IPS-20b (cell line): ENCODE measurements around the gene ADGRB3.

Experiments
- H3K27ac ChIP-seq: one replicate; pipeline ENCODE4 v1.5.1; 2013; ENCODE audit warnings: low read length
- H3K27me3 ChIP-seq: 2 replicates; pipeline ENCODE4 v1.6.1; 2013; ENCODE audit warnings: mild to moderate bottlenecking, low read length, inconsistent platforms; ENCODE audit not compliant: insufficient read depth
- H3K36me3 ChIP-seq: 2 replicates; pipeline ENCODE4 v1.6.1; 2013; ENCODE audit warnings: low read depth, mild to moderate bottlenecking, inconsistent platforms, low read length, moderate library complexity; ENCODE audit not compliant: insufficient read depth
- H3K4me1 ChIP-seq: 2 replicates; pipeline ENCODE4 v1.6.1; 2013; ENCODE audit warnings: mild to moderate bottlenecking, control low read depth, inconsistent platforms, low read length, moderate library complexity; ENCODE audit not compliant: insufficient read depth
- H3K4me3 ChIP-seq: 2 replicates; pipeline ENCODE4 v1.5.1; 2013; ENCODE audit warnings: mild to moderate bottlenecking, low read length, inconsistent platforms
- H3K9ac ChIP-seq: 2 replicates; pipeline ENCODE4 v1.6.1; 2013; ENCODE audit warnings: low read depth, mild to moderate bottlenecking, inconsistent platforms, low read length, moderate library complexity
- H3K9me3 ChIP-seq: 2 replicates; pipeline ENCODE4 v1.6.1; 2013; ENCODE audit warnings: mild to moderate bottlenecking, low read depth, low read length, inconsistent platforms; ENCODE audit not compliant: insufficient read depth

The ADGRB3 gene

DNA sequence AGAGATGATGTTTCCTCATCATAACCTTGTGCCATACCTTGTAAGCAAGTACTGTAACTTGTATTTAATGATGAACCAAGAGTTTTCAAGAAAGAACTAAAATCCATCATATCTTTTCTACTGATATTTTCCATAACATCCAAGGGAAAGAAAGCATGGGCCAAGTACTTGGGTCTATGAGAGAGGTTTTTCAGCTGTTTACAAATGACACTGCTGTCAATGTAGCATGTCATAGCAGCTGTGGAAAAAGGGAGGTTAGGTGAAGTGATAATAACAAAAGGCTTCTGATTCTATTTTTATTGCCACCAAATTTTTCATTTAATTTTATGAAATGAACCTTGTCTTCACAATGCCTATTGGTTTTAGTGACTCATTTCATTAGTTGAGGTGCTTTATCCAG lies 679.4 kb downstream of the ADGRB3 start:
- no peaks in the 10 kb centered on the region for H3K36me3 ChIP-seq

DNA sequence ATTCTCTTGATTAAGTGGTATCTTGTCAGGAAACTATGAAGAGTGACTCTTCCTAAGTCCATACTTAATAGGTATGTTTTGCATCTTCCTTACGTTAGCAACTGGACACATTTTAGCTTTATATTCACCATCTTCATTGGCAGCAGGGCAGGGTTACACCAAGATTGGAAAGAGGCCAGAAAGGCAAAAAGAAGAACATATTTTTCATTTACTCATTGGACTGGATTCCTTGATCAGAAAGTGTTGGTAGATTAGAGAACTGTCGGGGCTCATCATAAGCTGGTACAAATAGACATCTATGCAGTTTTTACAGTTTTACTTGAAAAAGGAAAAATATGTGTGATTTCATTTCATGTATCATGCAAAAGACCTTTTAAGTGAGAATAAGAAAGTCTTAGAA lies 696.8 kb downstream of the ADGRB3 start:
- Histone ChIP-seq H3K27me3 (no peaks in the 10 kb centered on the region), H3K9me3 (no peaks in the 10 kb centered on the region), H3K27ac (no peak overlapping the region), H3K9ac (no peak overlapping the region), H3K36me3 (no peaks in the 10 kb centered on the region), H3K4me1 (no peaks in the 10 kb centered on the region), H3K4me3 (no peak overlapping the region)

More for the DNA sequence above, 679.4 kb downstream of the ADGRB3 start:
- H3K9me3 ChIP-seq: no peaks in the 10 kb centered on the region
- no peaks in the 10 kb centered on the region for H3K4me1 ChIP-seq
- no peak overlapping the region for H3K27ac ChIP-seq
- no peaks in the 10 kb centered on the region for H3K27me3 ChIP-seq
- no peak overlapping the region for H3K9ac ChIP-seq
- no peak overlapping the region for H3K4me3 ChIP-seq

DNA sequence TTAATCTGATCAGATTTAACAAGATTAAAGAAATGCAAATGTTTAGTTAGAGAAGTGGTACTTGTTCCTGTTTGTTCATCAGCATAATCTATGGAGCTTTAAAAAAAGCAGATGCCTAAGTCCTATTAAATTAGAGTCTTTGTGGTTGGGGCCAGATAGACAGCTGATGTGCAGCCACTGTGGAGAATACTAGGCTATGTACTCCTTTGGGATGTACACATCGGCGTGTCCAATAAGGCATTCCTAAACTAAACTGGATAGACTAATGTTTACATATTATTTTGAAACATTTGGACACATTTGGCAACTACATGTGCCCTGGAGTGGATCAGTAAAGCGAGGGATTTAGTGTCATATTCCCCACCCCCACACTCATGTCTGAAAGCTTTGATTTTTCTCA lies 702.2 kb downstream of the ADGRB3 start:
- Histone ChIP-seq H3K27me3 (no peaks in the 10 kb centered on the region), H3K9me3 (no peaks in the 10 kb centered on the region), H3K36me3 (no peaks in the 10 kb centered on the region), H3K4me3 (no peak overlapping the region), H3K27ac (no peak overlapping the region), H3K4me1 (no peaks in the 10 kb centered on the region), H3K9ac (no peak overlapping the region)

DNA sequence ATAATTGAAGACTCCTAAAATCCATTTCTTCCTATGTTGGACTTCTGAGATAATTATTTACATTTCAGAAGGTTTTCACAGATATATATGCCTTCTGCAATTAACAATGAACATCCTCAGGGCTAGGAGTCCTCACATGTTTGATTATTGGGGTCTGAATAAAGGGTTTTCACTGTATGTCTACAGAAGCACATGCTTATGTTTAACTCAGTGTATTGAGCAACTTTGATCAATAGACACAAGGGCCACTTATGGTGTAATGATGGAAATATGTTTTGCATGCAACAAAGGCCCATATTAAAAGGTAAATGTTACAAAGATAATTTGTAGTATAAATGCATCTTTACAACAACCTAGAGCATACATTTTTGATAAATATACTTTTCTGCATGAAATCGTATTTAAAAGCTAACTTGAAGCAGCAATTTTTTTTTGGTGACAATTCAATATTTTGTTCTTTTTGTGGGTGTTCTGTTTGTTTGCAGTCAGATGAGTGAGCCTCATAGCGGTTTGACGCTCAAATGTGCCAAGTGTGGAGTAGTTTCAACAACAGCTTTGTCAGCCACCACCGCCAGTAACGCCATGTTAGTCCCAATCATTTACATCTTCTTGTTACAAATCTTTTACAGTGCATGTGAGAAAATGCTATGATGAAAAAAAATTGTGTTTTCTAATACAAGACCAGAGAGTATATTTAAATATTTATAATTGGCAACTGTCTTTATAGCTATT lies 703.5 kb downstream of the ADGRB3 start:
- Histone ChIP-seq H3K9me3 (no peaks in the 10 kb centered on the region), H3K36me3 (no peaks in the 10 kb centered on the region), H3K4me1 (no peaks in the 10 kb centered on the region), H3K9ac (no peak overlapping the region), H3K27ac (no peak overlapping the region), H3K4me3 (no peak overlapping the region), H3K27me3 (no peaks in the 10 kb centered on the region)

DNA sequence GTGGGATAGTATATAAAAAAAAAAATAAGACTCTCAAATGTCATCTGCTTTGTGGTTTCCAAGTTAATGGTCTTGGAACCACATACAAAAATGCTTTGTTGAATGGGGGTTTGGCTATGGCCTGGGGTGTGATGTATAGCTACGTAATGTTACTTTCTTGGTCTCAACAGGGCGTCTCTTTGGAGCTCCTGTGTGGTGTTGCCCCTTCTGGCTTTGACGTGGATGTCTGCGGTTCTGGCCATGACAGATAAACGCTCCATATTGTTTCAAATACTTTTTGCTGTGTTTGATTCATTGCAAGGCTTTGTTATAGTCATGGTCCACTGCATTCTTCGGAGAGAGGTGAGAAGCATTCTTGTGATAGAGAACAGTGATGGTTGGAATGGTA lies 704.1 kb downstream of the ADGRB3 start:
- no peak overlapping the region for H3K4me3 ChIP-seq
- no peak overlapping the region for H3K27ac ChIP-seq
- no peaks in the 10 kb centered on the region for H3K4me1 ChIP-seq
- H3K9ac ChIP-seq: no peak overlapping the region
- H3K9me3 ChIP-seq: no peaks in the 10 kb centered on the region
- no peaks in the 10 kb centered on the region for H3K36me3 ChIP-seq
- H3K27me3 ChIP-seq: no peaks in the 10 kb centered on the region

DNA sequence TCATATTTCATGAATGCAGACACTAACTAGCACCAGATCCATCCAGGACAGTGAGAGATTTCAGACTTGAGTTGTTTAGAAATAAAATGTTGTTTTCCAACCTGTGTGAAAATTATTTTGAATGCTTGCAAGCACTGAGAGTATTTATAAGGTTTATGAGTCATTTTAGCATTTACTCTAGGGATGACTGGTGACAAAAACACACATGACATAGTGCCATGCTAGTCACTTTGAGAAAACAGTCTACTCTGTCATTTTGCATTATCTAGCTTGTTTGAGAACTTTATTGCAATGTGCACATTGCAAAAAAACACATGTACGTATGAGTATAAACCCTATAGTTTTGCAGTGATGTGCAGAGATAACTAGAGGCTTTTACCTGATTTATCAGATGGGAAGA lies 705.1 kb downstream of the ADGRB3 start:
- Histone ChIP-seq H3K4me3 (no peak overlapping the region), H3K36me3 (no peaks in the 10 kb centered on the region), H3K9me3 (no peaks in the 10 kb centered on the region), H3K27me3 (no peaks in the 10 kb centered on the region), H3K9ac (no peak overlapping the region), H3K4me1 (no peaks in the 10 kb centered on the region), H3K27ac (no peak overlapping the region)

DNA sequence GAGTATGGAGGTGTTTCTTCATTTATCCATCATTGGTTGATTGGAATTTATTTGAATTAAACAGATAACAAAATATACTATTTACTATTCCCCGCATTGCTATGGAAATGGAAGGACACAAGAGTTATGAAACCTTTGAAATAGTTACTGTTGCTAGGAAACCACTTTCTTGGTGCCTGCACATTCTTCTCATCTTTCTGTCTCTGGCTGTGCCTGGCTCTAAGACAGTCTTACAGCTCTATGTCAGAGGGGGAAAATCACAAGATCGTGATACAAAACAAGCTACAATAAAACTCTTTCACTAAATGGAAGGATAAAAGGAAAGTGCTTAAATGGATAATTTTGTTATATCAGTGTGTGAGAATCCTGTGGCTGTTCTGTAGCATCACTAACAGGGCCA lies 708.8 kb downstream of the ADGRB3 start:
- Histone ChIP-seq H3K27me3 (no peaks in the 10 kb centered on the region), H3K9me3 (no peaks in the 10 kb centered on the region), H3K27ac (no peak overlapping the region), H3K9ac (no peak overlapping the region), H3K36me3 (no peaks in the 10 kb centered on the region), H3K4me3 (no peak overlapping the region), H3K4me1 (no peaks in the 10 kb centered on the region; the same call in 1 of the 2 replicates)

DNA sequence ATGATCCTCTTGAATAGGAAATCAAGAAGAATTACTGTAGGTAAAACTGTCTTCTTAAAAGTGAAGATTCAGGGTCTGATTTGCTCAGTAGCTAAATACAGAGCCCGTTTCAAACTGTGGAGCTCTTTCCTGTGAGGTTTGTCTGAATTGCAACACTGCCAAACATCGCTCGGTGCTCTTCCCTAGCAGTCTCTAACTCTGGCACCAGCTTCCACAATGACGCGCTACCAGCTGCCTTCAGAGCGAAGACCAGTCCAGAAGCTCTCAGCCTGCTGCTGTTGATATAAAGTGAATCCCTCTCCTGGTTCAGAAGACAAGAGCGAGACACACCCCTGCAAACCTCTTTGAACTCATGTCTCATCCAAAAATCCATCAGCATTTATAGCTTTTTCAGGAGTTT lies 714.7 kb downstream of the ADGRB3 start:
- Histone ChIP-seq H3K36me3 (no peaks in the 10 kb centered on the region), H3K9me3 (no peaks in the 10 kb centered on the region), H3K9ac (no peak overlapping the region), H3K4me3 (no peak overlapping the region), H3K27me3 (no peaks in the 10 kb centered on the region), H3K27ac (no peak overlapping the region), H3K4me1 (no peaks in the 10 kb centered on the region; the same call in 1 of the 2 replicates)

DNA sequence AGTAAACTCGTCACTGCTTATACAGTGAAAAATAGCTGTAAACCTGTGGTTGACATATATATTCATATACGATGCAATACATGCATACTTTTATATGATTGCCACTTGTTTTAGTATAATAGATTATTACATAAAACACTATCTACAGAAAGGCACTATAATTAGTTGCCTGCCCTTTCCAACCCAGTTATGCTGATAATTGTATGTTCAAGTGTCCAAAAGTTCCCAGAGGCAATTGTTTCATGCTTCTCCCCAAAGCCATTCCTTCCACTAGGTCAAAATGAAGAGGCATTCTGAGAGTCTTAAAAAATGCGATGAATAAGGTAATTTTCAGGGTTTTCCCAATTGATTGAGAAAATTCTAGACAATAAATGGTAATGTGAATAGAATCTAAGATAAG lies 727.1 kb downstream of the ADGRB3 start:
- no peak overlapping the region for H3K4me3 ChIP-seq
- no peak overlapping the region for H3K9ac ChIP-seq

DNA sequence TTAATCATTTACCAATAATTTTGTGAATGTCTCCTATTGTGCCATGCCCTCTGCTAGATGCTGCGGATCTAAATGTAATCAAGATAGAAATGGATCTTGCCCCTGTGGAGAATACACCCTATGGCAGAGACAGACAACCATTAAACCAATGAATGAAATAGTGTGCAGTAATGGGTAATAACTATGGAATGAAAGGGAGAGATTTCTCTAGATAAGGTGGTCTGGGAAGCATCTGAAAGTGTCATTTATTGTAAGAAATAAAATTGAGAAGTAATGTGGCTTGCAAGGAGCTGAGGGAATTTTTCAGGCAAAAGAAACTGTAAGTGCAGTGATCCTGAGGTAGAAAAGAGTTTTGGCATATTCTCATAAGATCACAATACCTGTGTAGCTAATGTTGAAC lies 731.7 kb downstream of the ADGRB3 start:
- no peak overlapping the region for H3K4me3 ChIP-seq
- no peaks in the 10 kb centered on the region for H3K9me3 ChIP-seq
- H3K36me3 ChIP-seq: no peaks in the 10 kb centered on the region
- H3K9ac ChIP-seq: no peak overlapping the region
- no peaks in the 10 kb centered on the region for H3K27me3 ChIP-seq
- H3K27ac ChIP-seq: no peak overlapping the region
- H3K4me1 ChIP-seq: no peaks in the 10 kb centered on the region

More for the DNA sequence above, 727.1 kb downstream of the ADGRB3 start:
- no peaks in the 10 kb centered on the region for H3K9me3 ChIP-seq
- no peaks in the 10 kb centered on the region for H3K27me3 ChIP-seq
- H3K36me3 ChIP-seq: no peaks in the 10 kb centered on the region
- no peaks in the 10 kb centered on the region for H3K4me1 ChIP-seq
- no peak overlapping the region for H3K27ac ChIP-seq

DNA sequence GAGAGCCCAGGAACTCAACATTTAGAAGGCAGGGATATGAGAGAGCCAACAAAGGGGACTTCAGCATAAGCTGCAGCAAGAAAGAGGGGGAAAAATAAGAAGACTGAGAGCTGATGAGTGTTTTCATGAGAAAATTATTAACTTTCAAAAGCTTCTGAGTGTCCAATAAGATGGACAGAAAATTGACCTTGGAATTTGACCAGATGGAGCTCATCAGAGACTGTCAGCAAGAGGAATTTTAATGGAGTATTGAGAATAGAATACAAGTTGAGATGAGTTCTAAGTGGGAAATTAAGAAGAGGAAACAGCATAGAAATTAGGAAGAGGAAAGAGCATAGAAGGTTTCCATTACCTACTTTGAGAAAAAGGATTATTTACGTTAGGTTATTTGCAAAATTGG lies 733.5 kb downstream of the ADGRB3 start:
- H3K4me1 ChIP-seq: no peaks in the 10 kb centered on the region
- no peaks in the 10 kb centered on the region for H3K9me3 ChIP-seq
- H3K27me3 ChIP-seq: no peaks in the 10 kb centered on the region
- H3K9ac ChIP-seq: no peak overlapping the region
- no peaks in the 10 kb centered on the region for H3K36me3 ChIP-seq
- H3K27ac ChIP-seq: no peak overlapping the region
- no peak overlapping the region for H3K4me3 ChIP-seq

DNA sequence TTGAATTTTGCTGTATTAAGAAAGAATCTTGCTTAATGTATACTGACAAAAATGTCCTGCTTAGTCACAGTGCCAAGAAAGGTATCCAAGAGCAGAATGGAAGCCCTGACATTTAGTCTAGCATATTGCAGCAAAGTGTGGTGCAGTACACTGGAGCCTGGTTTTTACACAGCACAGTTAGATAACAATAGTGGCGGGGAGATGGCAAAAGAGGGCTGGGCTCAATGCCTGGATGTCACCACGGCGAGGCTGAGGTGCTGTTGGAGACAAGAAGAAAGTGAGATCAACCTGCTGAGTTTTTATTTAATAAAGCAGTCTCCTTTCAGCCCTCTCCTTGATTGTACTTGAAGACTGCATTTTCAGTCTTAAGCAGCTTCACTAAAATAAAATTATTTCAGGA lies 735.7 kb downstream of the ADGRB3 start:
- Histone ChIP-seq H3K9ac (no peak overlapping the region), H3K27ac (no peak overlapping the region), H3K4me3 (no peak overlapping the region), H3K27me3 (no peaks in the 10 kb centered on the region), H3K4me1 (no peaks in the 10 kb centered on the region), H3K36me3 (no peaks in the 10 kb centered on the region), H3K9me3 (no peaks in the 10 kb centered on the region)
